PFSK-1 (cell line): Measurements from ENCODE around the gene CTDSP2.

ENCODE experiments used
- SIN3A ChIP-seq: IDR thresholded peaks from 2 replicates; pipeline ENCODE4 v1.6.1; 2012; ENCODE audit warnings: mild to moderate bottlenecking, low read length, moderate library complexity, borderline replicate concordance; ENCODE audit not compliant: insufficient read depth

The CTDSP2 gene

GRCh38 chr12:57770734-57771133, 75.8 kb downstream of the CTDSP2 start:
- no peak for TF ChIP-seq SIN3A
